ENCODE data around the gene ECM2.
"Not testable (repeated sequence)": the region's sequence is repeated elsewhere in the genome, so short reads cannot be mapped to it uniquely, and the experiment has no call there.

The ECM2 gene

DNA sequence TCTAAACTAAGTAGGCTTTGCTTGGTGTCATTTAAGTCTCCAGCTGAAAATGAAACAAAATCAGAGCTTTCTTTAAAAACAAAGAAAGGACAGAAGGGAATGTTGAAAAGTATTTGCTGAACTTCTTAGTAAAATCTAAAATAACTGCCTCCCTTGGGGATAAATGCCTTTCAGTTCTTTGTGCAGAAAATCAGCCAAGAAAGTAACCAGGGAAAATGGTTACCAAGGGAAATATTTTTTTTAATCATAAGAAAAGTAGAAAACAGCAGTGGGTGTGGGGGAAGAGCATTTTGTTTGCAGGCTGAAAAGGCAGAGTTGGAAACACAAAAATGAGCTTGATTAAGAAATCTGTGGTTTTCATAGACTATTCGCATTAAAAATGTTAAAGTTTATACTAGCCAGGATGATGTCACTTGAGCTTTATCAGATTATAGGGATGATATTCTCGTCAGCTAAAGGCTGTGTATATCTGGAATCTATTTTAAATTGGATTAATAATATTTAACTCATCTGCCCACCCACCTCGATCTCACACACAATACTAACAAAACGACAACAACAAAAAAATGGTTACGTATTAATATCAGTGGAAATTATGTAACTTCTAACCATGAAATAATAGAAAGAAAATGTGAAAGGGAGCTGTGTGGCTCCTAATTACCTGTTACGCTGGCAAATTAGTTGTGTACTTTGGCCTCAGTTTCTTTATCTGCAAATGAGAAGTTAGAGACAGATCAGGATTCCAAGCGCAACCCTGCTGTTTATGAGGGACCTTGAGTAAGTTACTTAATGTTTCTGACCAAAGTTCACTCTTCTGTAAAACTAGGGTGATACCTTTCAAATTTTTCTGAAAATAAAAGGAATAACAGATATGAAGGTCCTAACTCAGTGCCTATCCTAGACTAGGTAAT is at the start of gene ECM2:
ECM2 (minus strand) TSS at position 51 of the 911 bp plus-strand sequence. CDS start 13,124 bp downstream, outside the sequence.
- Histone ChIP-seq H4K20me1 (ENCODE audit: control insufficient read depth, insufficient read depth, low read depth, low read length) (no peaks in the 10 kb centered on the region), H3K79me2 (ENCODE audit: control insufficient read depth, low read length) (no peaks in the 10 kb centered on the region), H3K9me2 (replicated peaks; ENCODE audit: control insufficient read depth, low read length) (no peaks in the 10 kb centered on the region), H3K27ac (ENCODE audit: low read depth, low read length) (no peak within 1 kb of the TSS), H3K4me2 (ENCODE audit: low read length) (no peak within 1 kb of the TSS), H3F3A (ENCODE audit: control insufficient read depth, insufficient read depth) (no peaks in the 10 kb centered on the region), H3K9me3 (ENCODE audit: control insufficient read depth, insufficient read depth, low read length) (no peaks in the 10 kb centered on the region), H3K4me1 (ENCODE audit: control insufficient read depth, low read length) (peaks cover 6% of the 10 kb centered on the region; the same call in 1 of the 2 replicates), H3K27me3 (ENCODE audit: control insufficient read depth, low read length) (no peaks in the 10 kb centered on the region), H3K4me3 (ENCODE audit: low read length) (no peak within 1 kb of the TSS), H3K36me3 (ENCODE audit: control insufficient read depth, low read length) (no peaks in the 10 kb centered on the region)
- no peak for TF ChIP-seq EZH2phosphoT487 (IDR thresholded peaks at IDR 0.05; ENCODE audit: borderline replicate concordance, low read length)
- TF ChIP-seq, protein P1, sequence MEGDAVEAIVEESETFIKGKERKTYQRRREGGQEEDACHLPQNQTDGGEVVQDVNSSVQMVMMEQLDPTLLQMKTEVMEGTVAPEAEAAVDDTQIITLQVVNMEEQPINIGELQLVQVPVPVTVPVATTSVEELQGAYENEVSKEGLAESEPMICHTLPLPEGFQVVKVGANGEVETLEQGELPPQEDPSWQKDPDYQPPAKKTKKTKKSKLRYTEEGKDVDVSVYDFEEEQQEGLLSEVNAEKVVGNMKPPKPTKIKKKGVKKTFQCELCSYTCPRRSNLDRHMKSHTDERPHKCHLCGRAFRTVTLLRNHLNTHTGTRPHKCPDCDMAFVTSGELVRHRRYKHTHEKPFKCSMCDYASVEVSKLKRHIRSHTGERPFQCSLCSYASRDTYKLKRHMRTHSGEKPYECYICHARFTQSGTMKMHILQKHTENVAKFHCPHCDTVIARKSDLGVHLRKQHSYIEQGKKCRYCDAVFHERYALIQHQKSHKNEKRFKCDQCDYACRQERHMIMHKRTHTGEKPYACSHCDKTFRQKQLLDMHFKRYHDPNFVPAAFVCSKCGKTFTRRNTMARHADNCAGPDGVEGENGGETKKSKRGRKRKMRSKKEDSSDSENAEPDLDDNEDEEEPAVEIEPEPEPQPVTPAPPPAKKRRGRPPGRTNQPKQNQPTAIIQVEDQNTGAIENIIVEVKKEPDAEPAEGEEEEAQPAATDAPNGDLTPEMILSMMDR (IDR thresholded peaks at IDR 0.05; ENCODE audit: low read depth, low read length, poor library complexity, severe bottlenecking) = no peak

DNA sequence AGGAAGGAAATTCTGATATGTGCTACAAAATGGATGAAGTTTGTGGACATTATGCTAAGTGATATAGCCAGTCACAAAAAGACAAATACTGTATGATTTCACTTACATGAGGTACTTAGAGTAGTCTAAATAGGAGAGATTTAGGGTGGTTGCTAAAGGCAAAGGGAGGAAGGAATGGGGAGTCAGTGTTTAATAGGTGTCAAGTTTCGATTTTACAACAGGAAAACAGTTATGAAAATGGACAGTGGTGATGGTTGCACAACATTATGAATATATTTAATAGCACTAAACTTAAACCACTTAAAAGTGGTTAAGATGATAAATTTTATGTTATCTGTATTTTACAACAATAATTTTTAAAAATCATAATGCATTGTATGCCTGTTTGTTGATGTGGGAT is 40.4 kb upstream of the ECM2 start:
- H3K4me1 ChIP-seq (ENCODE audit: control insufficient read depth, low read length) = no peaks in the 10 kb centered on the region
- no peak overlapping the region for H3K4me3 ChIP-seq (ENCODE audit: low read length)
- H3K79me2 ChIP-seq (ENCODE audit: control insufficient read depth, low read length) = no peaks in the 10 kb centered on the region
- no peaks in the 10 kb centered on the region for H3K27me3 ChIP-seq (ENCODE audit: control insufficient read depth, low read length)
- H3K27ac ChIP-seq (ENCODE audit: low read depth, low read length) = no peak overlapping the region
- H3F3A ChIP-seq (ENCODE audit: control insufficient read depth, insufficient read depth) = no peaks in the 10 kb centered on the region
- H3K4me2 ChIP-seq (ENCODE audit: low read length) = no peak overlapping the region
- no peaks in the 10 kb centered on the region for H3K36me3 ChIP-seq (ENCODE audit: control insufficient read depth, low read length)
- H3K9me2 ChIP-seq (replicated peaks; ENCODE audit: control insufficient read depth, low read length) = no peaks in the 10 kb centered on the region
- H3K9me3 ChIP-seq (ENCODE audit: control insufficient read depth, insufficient read depth, low read length) = no peaks in the 10 kb centered on the region
- H4K20me1 ChIP-seq (ENCODE audit: control insufficient read depth, insufficient read depth, low read depth, low read length) = no peaks in the 10 kb centered on the region
- TF ChIP-seq, protein P1 (IDR thresholded peaks at IDR 0.05; ENCODE audit: low read depth, low read length, poor library complexity, severe bottlenecking) = no peak
- no peak for TF ChIP-seq EZH2phosphoT487 (IDR thresholded peaks at IDR 0.05; ENCODE audit: borderline replicate concordance, low read length)

DNA sequence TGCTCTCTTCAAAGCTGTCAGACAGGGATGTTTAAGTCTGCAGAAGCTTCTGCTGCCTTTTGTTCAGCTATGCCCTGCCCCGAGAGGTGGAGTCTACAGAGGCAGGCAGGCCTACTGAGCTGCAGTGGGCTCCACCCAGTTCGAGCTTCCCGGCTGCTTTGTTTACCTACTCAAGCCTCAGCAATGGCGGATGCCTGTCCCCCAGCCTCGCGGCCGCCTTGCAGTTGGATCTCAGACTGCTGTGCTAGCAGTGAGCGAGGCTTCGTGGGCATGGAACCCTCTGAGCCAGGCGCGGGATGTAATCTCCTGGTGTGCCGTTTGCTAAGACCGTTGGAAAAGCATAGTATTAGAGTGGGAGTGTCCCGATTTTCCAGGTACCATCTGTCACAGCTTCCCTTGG is 37.8 kb upstream of the ECM2 start:
- H3K4me1 ChIP-seq (ENCODE audit: control insufficient read depth, low read length); H3K4me2 ChIP-seq (ENCODE audit: low read length); H3K79me2 ChIP-seq (ENCODE audit: control insufficient read depth, low read length); H3K4me3 ChIP-seq (ENCODE audit: low read length); H3K9me2 ChIP-seq (replicated peaks; ENCODE audit: control insufficient read depth, low read length); H3K9me3 ChIP-seq (ENCODE audit: control insufficient read depth, insufficient read depth, low read length); H3F3A ChIP-seq (ENCODE audit: control insufficient read depth, insufficient read depth); H4K20me1 ChIP-seq (ENCODE audit: control insufficient read depth, insufficient read depth, low read depth, low read length); H3K27me3 ChIP-seq (ENCODE audit: control insufficient read depth, low read length); H3K27ac ChIP-seq (ENCODE audit: low read depth, low read length); H3K36me3 ChIP-seq (ENCODE audit: control insufficient read depth, low read length): not testable (repeated sequence)

DNA sequence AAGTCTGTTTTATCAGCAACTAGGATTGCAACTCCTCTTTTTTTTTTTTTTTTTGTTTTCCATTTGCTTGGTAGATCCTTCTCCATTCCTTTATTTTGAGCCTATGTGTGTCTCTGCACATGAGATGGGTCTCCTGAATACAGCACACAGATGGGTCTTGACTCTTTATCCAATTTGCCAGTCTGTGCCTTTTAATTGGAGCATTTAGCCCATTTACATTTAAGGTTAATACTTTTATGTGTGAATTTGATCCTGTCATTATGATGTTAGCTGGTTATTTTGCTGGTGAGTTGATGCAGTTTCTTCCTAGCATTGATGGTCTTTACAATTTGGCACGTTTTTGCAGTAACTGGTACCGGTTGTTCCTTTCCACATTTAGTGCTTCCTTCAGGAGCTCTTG is 36.1 kb upstream of the ECM2 start:
- not testable (repeated sequence) for H3F3A ChIP-seq (ENCODE audit: control insufficient read depth, insufficient read depth); H3K79me2 ChIP-seq (ENCODE audit: control insufficient read depth, low read length); H3K36me3 ChIP-seq (ENCODE audit: control insufficient read depth, low read length); H3K9me3 ChIP-seq (ENCODE audit: control insufficient read depth, insufficient read depth, low read length); H3K27ac ChIP-seq (ENCODE audit: low read depth, low read length); H3K9me2 ChIP-seq (replicated peaks; ENCODE audit: control insufficient read depth, low read length); H3K4me2 ChIP-seq (ENCODE audit: low read length); H3K4me3 ChIP-seq (ENCODE audit: low read length); H3K4me1 ChIP-seq (ENCODE audit: control insufficient read depth, low read length); H3K27me3 ChIP-seq (ENCODE audit: control insufficient read depth, low read length); H4K20me1 ChIP-seq (ENCODE audit: control insufficient read depth, insufficient read depth, low read depth, low read length)
